HepG2 (cell line): ENCODE measurements around the gene STYX. TPM values are rescaled to one million over a fixed set of nuclear protein-coding genes. Genes with fewer than 3 reads are reported as not detected.
A peak's percentile ranks its signal among the peaks of the same experiment; 100 is the strongest.

Source experiments
- CREB1 ChIP-seq, 2 experiments: fragments of 450-650 bp in 1 of 2; IDR thresholded peaks; 2 replicates each; pipeline ENCODE4 v1.6.1; 2016 to 2017; ENCODE audit warnings: control low read depth in 1 of 2, mild to moderate bottlenecking in 1 of 2, missing compliant biosample characterization in 1 of 2, missing genetic modification characterization in 1 of 2
- FOXA1 ChIP-seq, 2 experiments: fragments of 450-650 bp in 1 of 2; sonication (generic) in 1 of 2; formaldehyde crosslinking in 1 of 2; IDR thresholded peaks; 2 replicates each; pipeline versions ENCODE4 v1.4.0 to v1.6.1; 2016 to 2020; ENCODE audit warnings: missing genetic modification reagents in 1 of 2
- FOXC1 ChIP-seq: sonication (generic); formaldehyde crosslinking; IDR thresholded peaks from 2 replicates; pipeline ENCODE4 v1.8.0; 2022; ENCODE audit warnings: mild to moderate bottlenecking, missing genetic modification reagents, borderline replicate concordance
- NCOR1 ChIP-seq: fragments of 200-600 bp; sonication (generic); IDR thresholded peaks from 2 replicates; pipeline ENCODE4 v1.7.0; 2017; ENCODE audit warnings: antibody characterized with exemption, low read length, borderline replicate concordance
- SETDB1 ChIP-seq: sonication (generic); formaldehyde crosslinking; IDR thresholded peaks from 2 replicates; pipeline ENCODE4 v1.5.1; 2020; ENCODE audit warnings: missing genetic modification reagents, mild to moderate bottlenecking, borderline replicate concordance
- SRF ChIP-seq: IDR thresholded peaks from 2 replicates; pipeline ENCODE4 v1.6.1; 2011; ENCODE audit warnings: mild to moderate bottlenecking, low read depth, low read length, moderate library complexity
- ZFP41 ChIP-seq: sonication (generic); formaldehyde crosslinking; IDR thresholded peaks from 2 replicates; pipeline ENCODE4 v1.4.0; 2020; ENCODE audit warnings: mild to moderate bottlenecking, missing genetic modification reagents, borderline replicate concordance
- ZNF34 ChIP-seq: sonication (generic); formaldehyde crosslinking; IDR thresholded peaks from 2 replicates; pipeline ENCODE4 v1.4.0; 2020; ENCODE audit warnings: mild to moderate bottlenecking, missing genetic modification reagents, borderline replicate concordance
- polyA plus RNA-seq, 8 experiments: library from polyadenylated mRNA; depleted of rRNA in 3 of 8; stranded (reverse) in 7 of 8; unstranded in 1 of 8; fragments of >200 nt; fragmentation: Illumina TruSeq in 4 of 8; extraction: Trizol in 4 of 8; gene quantifications; 2 replicates each; pipeline versions ENCODE4 v1.2.1 to v1.2.3, GENCODE V29; 2011 to 2016; ENCODE audit warnings: low read depth in 4 of 8, missing spikeins in 1 of 8, mixed read lengths in 1 of 8; ENCODE audit not compliant: insufficient read depth in 1 of 8
- total RNA-seq, 5 experiments: library from RNA; depleted of rRNA; stranded (reverse); fragments of >200 nt; fragmentation: Illumina TruSeq; extraction: Trizol; gene quantifications; 2 replicates each; pipeline ENCODE4 v1.2.3, GENCODE V29; 2016; ENCODE audit warnings: low read depth in 1 of 5
- TF ChIP-seq, protein P1 (sequence below): sonication (generic); formaldehyde crosslinking; IDR thresholded peaks from 2 replicates; pipeline ENCODE4 v1.9.0; 2022; ENCODE audit warnings: missing genetic modification reagents, mild to moderate bottlenecking, borderline replicate concordance
- TF ChIP-seq, protein P2 (sequence below): IDR thresholded peaks from 2 replicates; pipeline ENCODE4 v1.6.1; 2012; ENCODE audit warnings: inconsistent platforms
- TF ChIP-seq, protein P3 (sequence below): sonication (generic); formaldehyde crosslinking; IDR thresholded peaks from 2 replicates; pipeline ENCODE4 v1.8.0; 2022; ENCODE audit warnings: missing genetic modification reagents, low read depth, mild to moderate bottlenecking, borderline replicate concordance
- TF ChIP-seq, protein P4 (sequence below): sonication (generic); formaldehyde crosslinking; IDR thresholded peaks from 2 replicates; pipeline ENCODE4 v1.4.0; 2020; ENCODE audit warnings: mild to moderate bottlenecking, missing genetic modification reagents
- TF ChIP-seq, protein P5 (sequence below): IDR thresholded peaks from 2 replicates; pipeline ENCODE4 v1.6.1; 2018; ENCODE audit warnings: missing genetic modification reagents, mild to moderate bottlenecking, missing compliant biosample characterization
- TF ChIP-seq, protein P6 (sequence below): sonication (generic); formaldehyde crosslinking; IDR thresholded peaks from 2 replicates; pipeline ENCODE4 v1.8.0; 2022; ENCODE audit warnings: mild to moderate bottlenecking, missing genetic modification reagents, borderline replicate concordance

The STYX gene
- total and polyA plus RNA-seq, 2 of the 13 experiments (the other 11 are each of a cell fraction or from before 2014, with no cell fraction given): 6.6 to 10.9 TPM

DNA sequence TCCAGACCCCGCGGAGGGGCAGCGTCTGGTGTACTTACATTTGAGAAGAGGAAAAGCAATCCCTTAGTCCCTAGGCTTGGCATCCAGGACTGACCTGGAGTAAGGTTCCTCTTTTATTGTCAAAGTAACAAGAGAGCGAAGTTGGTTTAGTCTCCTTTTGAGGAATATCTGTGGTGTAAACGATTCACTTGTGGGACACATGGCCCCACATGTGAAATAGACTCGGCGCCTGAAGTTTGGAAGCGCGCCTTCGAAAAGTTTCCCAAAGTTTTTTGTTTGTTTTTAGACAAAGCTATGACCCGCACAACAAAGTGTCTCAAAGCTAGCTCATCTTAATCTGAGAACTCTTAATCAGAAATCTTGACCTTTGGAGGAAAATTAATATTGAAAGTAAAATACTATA lies 744 bp downstream of the STYX start (continued):
- TF ChIP-seq, protein P1, sequence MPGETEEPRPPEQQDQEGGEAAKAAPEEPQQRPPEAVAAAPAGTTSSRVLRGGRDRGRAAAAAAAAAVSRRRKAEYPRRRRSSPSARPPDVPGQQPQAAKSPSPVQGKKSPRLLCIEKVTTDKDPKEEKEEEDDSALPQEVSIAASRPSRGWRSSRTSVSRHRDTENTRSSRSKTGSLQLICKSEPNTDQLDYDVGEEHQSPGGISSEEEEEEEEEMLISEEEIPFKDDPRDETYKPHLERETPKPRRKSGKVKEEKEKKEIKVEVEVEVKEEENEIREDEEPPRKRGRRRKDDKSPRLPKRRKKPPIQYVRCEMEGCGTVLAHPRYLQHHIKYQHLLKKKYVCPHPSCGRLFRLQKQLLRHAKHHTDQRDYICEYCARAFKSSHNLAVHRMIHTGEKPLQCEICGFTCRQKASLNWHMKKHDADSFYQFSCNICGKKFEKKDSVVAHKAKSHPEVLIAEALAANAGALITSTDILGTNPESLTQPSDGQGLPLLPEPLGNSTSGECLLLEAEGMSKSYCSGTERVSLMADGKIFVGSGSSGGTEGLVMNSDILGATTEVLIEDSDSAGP: no peak
- TF ChIP-seq CREB1 (IDR thresholded peaks at IDR 0.05) (no peak), CREB1 (CRISPR knock-in tag; IDR thresholded peaks at IDR 0.05) (no peak), SRF (no peak), FOXC1 (no peak), ZFP41 (CRISPR knock-in tag) (no peak), SETDB1 (no peak), FOXA1 (IDR thresholded peaks at IDR 0.05) (no peak), FOXA1 (CRISPR knock-in tag; IDR thresholded peaks at IDR 0.05) (no peak), NCOR1 (no peak), ZNF34 (CRISPR knock-in tag) (no peak)
- TF ChIP-seq, protein P2, sequence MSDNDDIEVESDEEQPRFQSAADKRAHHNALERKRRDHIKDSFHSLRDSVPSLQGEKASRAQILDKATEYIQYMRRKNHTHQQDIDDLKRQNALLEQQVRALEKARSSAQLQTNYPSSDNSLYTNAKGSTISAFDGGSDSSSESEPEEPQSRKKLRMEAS: no peak
- TF ChIP-seq, protein P3, sequence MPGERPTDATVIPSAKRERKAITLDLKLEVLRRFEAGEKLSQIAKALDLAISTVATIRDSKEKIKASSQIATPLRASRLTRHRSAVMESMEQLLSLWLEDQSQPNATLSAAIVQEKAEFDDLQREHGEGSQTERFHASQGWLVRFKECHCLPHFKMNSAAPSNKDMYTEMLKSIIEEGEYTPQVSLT (CRISPR knock-in tag): no peak
- TF ChIP-seq, protein P4, sequence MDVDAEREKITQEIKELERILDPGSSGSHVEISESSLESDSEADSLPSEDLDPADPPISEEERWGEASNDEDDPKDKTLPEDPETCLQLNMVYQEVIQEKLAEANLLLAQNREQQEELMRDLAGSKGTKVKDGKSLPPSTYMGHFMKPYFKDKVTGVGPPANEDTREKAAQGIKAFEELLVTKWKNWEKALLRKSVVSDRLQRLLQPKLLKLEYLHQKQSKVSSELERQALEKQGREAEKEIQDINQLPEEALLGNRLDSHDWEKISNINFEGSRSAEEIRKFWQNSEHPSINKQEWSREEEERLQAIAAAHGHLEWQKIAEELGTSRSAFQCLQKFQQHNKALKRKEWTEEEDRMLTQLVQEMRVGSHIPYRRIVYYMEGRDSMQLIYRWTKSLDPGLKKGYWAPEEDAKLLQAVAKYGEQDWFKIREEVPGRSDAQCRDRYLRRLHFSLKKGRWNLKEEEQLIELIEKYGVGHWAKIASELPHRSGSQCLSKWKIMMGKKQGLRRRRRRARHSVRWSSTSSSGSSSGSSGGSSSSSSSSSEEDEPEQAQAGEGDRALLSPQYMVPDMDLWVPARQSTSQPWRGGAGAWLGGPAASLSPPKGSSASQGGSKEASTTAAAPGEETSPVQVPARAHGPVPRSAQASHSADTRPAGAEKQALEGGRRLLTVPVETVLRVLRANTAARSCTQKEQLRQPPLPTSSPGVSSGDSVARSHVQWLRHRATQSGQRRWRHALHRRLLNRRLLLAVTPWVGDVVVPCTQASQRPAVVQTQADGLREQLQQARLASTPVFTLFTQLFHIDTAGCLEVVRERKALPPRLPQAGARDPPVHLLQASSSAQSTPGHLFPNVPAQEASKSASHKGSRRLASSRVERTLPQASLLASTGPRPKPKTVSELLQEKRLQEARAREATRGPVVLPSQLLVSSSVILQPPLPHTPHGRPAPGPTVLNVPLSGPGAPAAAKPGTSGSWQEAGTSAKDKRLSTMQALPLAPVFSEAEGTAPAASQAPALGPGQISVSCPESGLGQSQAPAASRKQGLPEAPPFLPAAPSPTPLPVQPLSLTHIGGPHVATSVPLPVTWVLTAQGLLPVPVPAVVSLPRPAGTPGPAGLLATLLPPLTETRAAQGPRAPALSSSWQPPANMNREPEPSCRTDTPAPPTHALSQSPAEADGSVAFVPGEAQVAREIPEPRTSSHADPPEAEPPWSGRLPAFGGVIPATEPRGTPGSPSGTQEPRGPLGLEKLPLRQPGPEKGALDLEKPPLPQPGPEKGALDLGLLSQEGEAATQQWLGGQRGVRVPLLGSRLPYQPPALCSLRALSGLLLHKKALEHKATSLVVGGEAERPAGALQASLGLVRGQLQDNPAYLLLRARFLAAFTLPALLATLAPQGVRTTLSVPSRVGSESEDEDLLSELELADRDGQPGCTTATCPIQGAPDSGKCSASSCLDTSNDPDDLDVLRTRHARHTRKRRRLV (CRISPR knock-in tag): 0 out of 2 replicates have a peak, but pooled peaks have one; percentile 2
- TF ChIP-seq, protein P5, sequence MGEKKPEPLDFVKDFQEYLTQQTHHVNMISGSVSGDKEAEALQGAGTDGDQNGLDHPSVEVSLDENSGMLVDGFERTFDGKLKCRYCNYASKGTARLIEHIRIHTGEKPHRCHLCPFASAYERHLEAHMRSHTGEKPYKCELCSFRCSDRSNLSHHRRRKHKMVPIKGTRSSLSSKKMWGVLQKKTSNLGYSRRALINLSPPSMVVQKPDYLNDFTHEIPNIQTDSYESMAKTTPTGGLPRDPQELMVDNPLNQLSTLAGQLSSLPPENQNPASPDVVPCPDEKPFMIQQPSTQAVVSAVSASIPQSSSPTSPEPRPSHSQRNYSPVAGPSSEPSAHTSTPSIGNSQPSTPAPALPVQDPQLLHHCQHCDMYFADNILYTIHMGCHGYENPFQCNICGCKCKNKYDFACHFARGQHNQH: no peak
- TF ChIP-seq, protein P6, sequence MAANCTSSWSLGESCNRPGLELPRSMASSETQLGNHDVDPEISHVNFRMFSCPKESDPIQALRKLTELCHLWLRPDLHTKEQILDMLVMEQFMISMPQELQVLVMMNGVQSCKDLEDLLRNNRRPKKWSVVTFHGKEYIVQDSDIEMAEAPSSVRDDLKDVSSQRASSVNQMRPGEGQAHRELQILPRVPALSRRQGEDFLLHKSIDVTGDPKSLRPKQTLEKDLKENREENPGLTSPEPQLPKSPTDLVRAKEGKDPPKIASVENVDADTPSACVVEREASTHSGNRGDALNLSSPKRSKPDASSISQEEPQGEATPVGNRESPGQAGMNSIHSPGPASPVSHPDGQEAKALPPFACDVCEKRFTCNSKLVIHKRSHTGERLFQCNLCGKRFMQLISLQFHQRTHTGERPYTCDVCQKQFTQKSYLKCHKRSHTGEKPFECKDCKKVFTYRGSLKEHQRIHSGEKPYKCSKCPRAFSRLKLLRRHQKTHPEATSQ (CRISPR knock-in tag): no peak
